Measurements from ENCODE around the gene GGN. TPM values are rescaled to one million over a fixed set of nuclear protein-coding genes. Genes with fewer than 3 reads are reported as not detected.
"Not testable (repeated sequence)": the region's sequence is repeated elsewhere in the genome, so short reads cannot be mapped to it uniquely, and the experiment has no call there.

Gene GGN
- total RNA-seq, 1 donor, result 0.86 TPM

DNA sequence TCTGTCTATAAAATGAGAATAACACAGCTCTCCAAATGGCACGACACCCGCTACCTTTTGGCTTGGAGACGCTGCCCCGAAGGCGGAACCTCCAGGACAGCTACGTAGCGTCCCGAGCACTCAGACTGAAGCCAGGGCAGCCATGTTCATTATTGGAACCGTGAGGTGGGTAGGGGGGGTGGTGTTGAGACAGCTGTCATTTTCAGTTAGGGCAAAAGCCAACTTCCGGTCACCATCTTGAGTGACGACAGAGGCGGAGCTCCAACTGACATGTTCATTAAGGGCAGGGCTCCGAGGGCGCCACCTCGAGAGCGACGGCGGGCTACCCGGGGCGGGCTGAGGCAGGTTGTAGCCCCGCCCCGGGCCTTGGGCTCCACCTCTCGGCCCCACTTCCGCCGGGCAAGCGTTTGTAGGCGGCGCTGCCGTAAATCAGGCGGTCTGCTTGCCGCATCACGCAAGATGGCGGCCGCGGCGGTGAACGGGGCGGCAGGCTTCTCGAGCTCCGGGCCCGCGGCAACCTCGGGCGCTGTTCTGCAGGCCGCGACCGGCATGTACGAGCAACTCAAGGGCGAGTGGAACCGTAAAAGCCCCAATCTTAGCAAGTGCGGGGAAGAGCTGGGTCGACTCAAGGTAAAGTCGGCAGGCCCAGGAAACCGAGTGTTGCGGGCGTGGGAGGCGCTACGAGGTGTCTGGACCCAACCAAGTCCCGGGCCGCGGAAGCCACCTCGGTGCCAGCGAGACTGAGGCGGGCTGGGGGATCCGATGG, 13.3 kb downstream of the GGN start, which contains the start of gene PSMD8:
TSS of gene PSMD8 (plus strand) at position 240 of the 766 bp plus-strand sequence. CDS start at position 271, 31 bp downstream.
- peak within 1 kb of the TSS; percentile 94 for H3K4me3 ChIP-seq (ENCODE audit: low read depth, low read length)
- peak; percentile 98 for DNase-seq (ENCODE audit: low read depth)
- TF ChIP-seq, protein P1, sequence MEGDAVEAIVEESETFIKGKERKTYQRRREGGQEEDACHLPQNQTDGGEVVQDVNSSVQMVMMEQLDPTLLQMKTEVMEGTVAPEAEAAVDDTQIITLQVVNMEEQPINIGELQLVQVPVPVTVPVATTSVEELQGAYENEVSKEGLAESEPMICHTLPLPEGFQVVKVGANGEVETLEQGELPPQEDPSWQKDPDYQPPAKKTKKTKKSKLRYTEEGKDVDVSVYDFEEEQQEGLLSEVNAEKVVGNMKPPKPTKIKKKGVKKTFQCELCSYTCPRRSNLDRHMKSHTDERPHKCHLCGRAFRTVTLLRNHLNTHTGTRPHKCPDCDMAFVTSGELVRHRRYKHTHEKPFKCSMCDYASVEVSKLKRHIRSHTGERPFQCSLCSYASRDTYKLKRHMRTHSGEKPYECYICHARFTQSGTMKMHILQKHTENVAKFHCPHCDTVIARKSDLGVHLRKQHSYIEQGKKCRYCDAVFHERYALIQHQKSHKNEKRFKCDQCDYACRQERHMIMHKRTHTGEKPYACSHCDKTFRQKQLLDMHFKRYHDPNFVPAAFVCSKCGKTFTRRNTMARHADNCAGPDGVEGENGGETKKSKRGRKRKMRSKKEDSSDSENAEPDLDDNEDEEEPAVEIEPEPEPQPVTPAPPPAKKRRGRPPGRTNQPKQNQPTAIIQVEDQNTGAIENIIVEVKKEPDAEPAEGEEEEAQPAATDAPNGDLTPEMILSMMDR (IDR thresholded peaks at IDR 0.05; ENCODE audit: insufficient read depth, low read depth, low read length), result peak; percentile 20

DNA sequence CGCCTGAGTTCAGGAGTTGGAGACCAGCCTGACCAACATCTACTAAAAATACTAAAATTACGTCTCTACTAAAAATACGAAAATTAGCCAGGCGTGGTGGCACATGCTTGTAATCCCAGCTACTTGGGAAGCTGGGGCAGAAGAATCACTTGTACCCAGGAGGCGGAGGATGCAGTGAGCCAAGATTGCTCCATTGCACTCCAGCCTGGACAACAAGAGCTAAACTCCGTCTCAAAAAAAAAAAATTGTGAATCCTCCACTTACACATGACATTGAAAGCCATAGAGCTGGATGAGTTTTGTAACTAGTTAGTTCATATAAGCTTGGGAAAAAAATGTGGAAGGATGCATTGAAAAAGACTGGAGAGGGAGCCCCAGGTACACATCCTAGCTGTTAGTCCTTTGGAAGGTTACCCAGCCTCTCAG, 13.9 kb downstream of the GGN start:
- TF ChIP-seq, protein P1 (IDR thresholded peaks at IDR 0.05; ENCODE audit: insufficient read depth, low read depth, low read length), result no peak
- H3K4me3 ChIP-seq (ENCODE audit: low read depth, low read length), result peak overlapping the region; percentile 94
- no peak for DNase-seq (ENCODE audit: low read depth)

DNA sequence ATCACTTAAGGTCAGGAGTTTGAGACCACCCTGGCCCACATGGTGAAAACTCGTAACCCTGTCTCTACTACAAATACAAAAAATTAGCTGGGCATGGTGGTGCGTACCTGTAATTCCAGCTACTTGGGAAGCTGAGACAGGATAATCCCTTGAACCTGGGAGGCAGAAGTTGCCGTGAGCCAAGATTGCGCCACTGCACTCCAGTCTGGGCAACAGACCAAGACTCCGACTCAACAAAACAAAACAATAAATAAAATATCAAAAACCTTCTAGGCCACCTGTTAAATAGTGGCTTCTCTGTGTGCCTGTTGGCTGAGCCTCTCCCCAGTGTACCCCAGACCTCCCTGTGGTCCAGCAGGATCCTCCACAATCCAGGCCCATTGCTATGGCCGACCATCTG, 16.8 kb downstream of the GGN start:
- H3K4me3 ChIP-seq (ENCODE audit: low read depth, low read length), result no peak overlapping the region
- DNase-seq (ENCODE audit: low read depth), result no peak
- TF ChIP-seq, protein P1 (IDR thresholded peaks at IDR 0.05; ENCODE audit: insufficient read depth, low read depth, low read length), result no peak

DNA sequence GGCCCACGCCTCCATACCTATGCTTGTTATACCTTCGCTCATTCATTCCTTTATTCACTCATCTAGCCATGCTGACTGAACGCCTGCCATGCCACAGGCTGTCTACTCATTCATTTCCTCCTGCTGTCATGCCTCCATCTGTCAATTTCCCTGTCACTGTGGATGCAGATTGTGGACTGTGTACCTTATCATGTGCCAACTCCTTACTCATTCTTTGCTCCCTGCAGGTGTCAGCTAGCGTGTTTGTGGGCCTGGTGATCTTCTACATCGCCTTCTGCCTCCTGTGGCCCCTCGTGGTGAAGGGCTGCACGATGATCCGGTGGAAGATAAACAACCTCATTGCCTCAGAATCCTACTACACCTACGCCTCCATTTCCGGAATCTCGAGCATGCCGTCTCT, 17.5 kb downstream of the GGN start:
- no peak overlapping the region for H3K4me3 ChIP-seq (ENCODE audit: low read depth, low read length)
- TF ChIP-seq, protein P1 (IDR thresholded peaks at IDR 0.05; ENCODE audit: insufficient read depth, low read depth, low read length), result no peak
- DNase-seq (ENCODE audit: low read depth), result no peak

DNA sequence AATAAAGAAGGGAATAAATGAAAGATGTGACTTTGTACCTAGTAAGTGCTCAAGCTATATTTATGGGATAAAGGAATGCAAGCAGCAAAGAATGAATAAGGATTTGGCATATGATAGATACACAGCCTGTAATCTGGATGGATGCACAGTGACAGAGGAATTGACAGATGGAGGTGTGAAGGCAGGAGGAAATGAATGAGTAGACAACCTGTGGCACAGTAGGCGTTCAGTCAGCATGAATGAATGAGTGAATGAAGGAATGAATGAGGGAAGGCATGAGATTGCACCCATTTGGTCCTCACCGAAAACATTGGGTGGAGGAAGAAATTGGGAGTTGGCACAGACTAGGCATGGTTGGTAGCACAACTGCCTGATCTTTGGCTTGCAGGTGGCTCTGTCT, 18.2 kb downstream of the GGN start:
- no peak overlapping the region for H3K4me3 ChIP-seq (ENCODE audit: low read depth, low read length)
- TF ChIP-seq, protein P1 (IDR thresholded peaks at IDR 0.05; ENCODE audit: insufficient read depth, low read depth, low read length), result no peak
- DNase-seq (ENCODE audit: low read depth), result no peak

DNA sequence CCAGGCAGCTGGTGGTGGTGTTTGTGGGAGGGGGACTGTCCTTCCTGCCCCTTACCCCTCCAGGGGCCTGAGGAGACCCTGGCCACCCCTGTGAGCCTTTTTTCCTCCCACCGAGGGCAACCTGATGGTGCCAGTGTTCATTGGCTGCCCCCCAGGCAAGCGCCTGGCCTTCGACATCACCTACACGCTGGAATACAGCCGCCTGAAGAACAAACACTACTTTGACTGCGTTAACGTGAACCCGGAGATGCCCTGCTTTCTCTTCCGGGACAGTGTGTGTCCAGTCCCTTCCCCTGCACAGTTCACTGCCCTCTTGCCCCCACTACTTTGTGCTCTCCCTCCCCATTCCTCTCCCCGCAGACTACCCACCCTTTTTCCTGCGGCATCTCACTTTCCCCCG, 20.8 kb downstream of the GGN start:
- H3K4me3 ChIP-seq (ENCODE audit: low read depth, low read length), result no peak overlapping the region
- TF ChIP-seq, protein P1 (IDR thresholded peaks at IDR 0.05; ENCODE audit: insufficient read depth, low read depth, low read length), result no peak
- DNase-seq (ENCODE audit: low read depth), result no peak

DNA sequence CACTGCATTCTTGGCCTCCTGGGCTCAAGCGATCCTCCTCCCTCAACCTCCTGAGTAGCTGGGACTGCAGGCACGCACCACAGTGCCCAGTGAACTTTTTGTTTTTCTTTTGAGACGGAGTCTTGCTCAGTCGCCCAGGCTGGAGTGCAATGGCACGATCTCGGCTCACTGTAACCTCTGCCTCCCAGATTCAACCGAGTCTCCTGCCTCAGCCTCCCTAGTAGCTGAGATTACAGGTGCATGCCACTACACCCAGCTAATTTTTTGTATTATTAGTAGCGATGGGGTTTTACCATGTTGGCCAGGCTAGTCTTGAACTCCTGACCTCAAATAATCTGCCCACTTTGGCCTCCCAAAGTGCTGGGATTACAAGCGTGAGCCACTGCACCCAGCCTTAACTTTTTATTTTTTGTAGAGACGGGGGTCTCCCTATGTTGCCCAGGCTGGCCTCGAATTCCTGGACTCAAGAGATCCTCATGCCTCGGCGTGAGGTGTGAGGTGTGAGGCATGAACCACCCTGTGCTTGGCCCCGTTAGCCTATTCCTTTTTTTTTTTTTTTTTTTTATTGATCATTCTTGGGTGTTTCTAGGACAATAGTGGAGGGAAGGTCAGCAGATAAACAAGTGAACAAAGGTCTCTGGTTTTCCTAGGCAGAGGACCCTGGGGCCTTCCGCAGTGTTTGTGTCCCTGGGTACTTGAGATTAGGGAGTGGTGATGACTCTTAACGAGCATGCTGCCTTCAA, 24.7 kb downstream of the GGN start:
- DNase-seq (ENCODE audit: low read depth), result not testable (repeated sequence)
- H3K4me3 ChIP-seq (ENCODE audit: low read depth, low read length), result peak overlapping the region; percentile 73
